SK-N-SH (cell line): ENCODE data around the gene ZFYVE21. TPM values are rescaled to one million over a fixed set of nuclear protein-coding genes. Genes with fewer than 3 reads are reported as not detected.

Experiments
- CTCF ChIA-PET: fragments of 300-600, 350-600 bp; formaldehyde crosslinking; extraction: SDS; loops from one replicate; lab custom pipeline; 2021; lab: Yijun Ruan, JAX
- POLR2A ChIA-PET: fragments of 350-600 bp; sonication (Branson Sonifier 250); formaldehyde crosslinking; extraction: SDS; loops from one replicate; lab custom pipeline; 2020; ENCODE audit warnings: antibody characterized with exemption, inconsistent platforms; lab: Yijun Ruan, JAX
- DNase-seq: peaks from one replicate; pipeline ENCODE4 v3.0.0; 2012
- H2AFZ ChIP-seq: fragments of 200-600 bp; sonication (generic); 2 replicates; pipeline ENCODE4 v1.8.1; 2016; ENCODE audit warnings: antibody characterized with exemption, mild to moderate bottlenecking, low read depth
- H3F3A ChIP-seq: fragments of 200-600 bp; sonication (generic); replicated peaks from 2 replicates; pipeline ENCODE3; 2016; ENCODE audit warnings: antibody characterized with exemption, mild to moderate bottlenecking; ENCODE audit not compliant: insufficient read depth
- H3K27ac ChIP-seq, 2 experiments: fragments of 200-500 bp in 1 of 2; fragments of 200-600 bp in 1 of 2; sonication (Bioruptor generic) in 1 of 2; sonication (generic), shearing (Covaris generic) in 1 of 2; 2 replicates each; pipeline versions ENCODE4 v1.5.1 to v1.6.1; 2014 to 2016; ENCODE audit warnings: low read depth in 2 of 2, inconsistent platforms in 1 of 2, low read length in 1 of 2, mild to moderate bottlenecking in 1 of 2, mixed read lengths in 1 of 2
- H3K27me3 ChIP-seq: fragments of 200-600 bp; sonication (generic), shearing (Covaris generic); 2 replicates; pipeline ENCODE4 v1.6.1; 2016; ENCODE audit warnings: mixed run types; ENCODE audit not compliant: insufficient read depth
- H3K36me3 ChIP-seq, 2 experiments: fragments of 200-500 bp in 1 of 2; fragments of 200-600 bp in 1 of 2; sonication (Bioruptor generic) in 1 of 2; sonication (generic) in 1 of 2; replicated peaks in 1 of 2; 2 replicates each; pipeline versions ENCODE3 to v1.5.1; 2014 to 2016; ENCODE audit warnings: low read length in 1 of 2, mild to moderate bottlenecking in 1 of 2; ENCODE audit not compliant: insufficient read depth in 2 of 2, control insufficient read depth in 1 of 2
- H3K4me1 ChIP-seq, 2 experiments: fragments of 200-500 bp in 1 of 2; fragments of 200-600 bp in 1 of 2; sonication (Bioruptor generic) in 1 of 2; sonication (generic), shearing (Covaris generic) in 1 of 2; 2 replicates each; pipeline versions ENCODE4 v1.5.1 to v1.6.1; 2014 to 2016; ENCODE audit warnings: low read depth in 1 of 2, low read length in 1 of 2, mixed run types in 1 of 2; ENCODE audit not compliant: insufficient read depth in 2 of 2, control insufficient read depth in 1 of 2
- H3K4me2 ChIP-seq: fragments of 200-600 bp; sonication (generic), shearing (Covaris generic); 2 replicates; pipeline ENCODE4 v1.6.1; 2017; ENCODE audit warnings: mixed run types
- H3K4me3 ChIP-seq, 2 experiments: fragments of 200-500 bp in 1 of 2; fragments of 200-600 bp in 1 of 2; sonication (Bioruptor generic) in 1 of 2; sonication (generic), shearing (Covaris generic) in 1 of 2; 2 replicates each; pipeline versions ENCODE4 v1.5.1 to v1.8.1; 2014 to 2016; ENCODE audit warnings: low read depth in 2 of 2, inconsistent platforms in 1 of 2, low read length in 1 of 2, mild to moderate bottlenecking in 1 of 2, mixed read lengths in 1 of 2, moderate library complexity in 1 of 2
- H3K79me2 ChIP-seq: fragments of 200-600 bp; sonication (generic); 2 replicates; pipeline ENCODE4 v1.8.1; 2017; ENCODE audit warnings: mild to moderate bottlenecking; ENCODE audit not compliant: insufficient read depth
- H3K9ac ChIP-seq: fragments of 200-600 bp; sonication (generic); 2 replicates; pipeline ENCODE4 v1.6.1; 2017; ENCODE audit warnings: mixed run types
- H3K9me2 ChIP-seq: fragments of 200-600 bp; sonication (generic); 2 replicates; pipeline ENCODE4 v1.6.1; 2017; ENCODE audit warnings: mixed run types
- H3K9me3 ChIP-seq: fragments of 200-600 bp; sonication (generic); 2 replicates; pipeline ENCODE4 v1.6.1; 2017; ENCODE audit warnings: mixed run types, mild to moderate bottlenecking, moderate library complexity
- H4K20me1 ChIP-seq: fragments of 200-600 bp; sonication (generic); 2 replicates; pipeline ENCODE4 v1.6.1; 2017; ENCODE audit warnings: mild to moderate bottlenecking, mixed run types; ENCODE audit not compliant: insufficient read depth
- CHD2 ChIP-seq: fragments of 150-350 bp; IDR thresholded peaks from 2 replicates; pipeline ENCODE4 v1.6.1; 2018; ENCODE audit warnings: low read length; ENCODE audit not compliant: partially characterized antibody
- EZH2phosphoT487 ChIP-seq: fragments of 200-600 bp; sonication (generic); IDR thresholded peaks from 2 replicates; pipeline ENCODE4 v1.6.1; 2017; ENCODE audit warnings: low read depth, mixed run types, mild to moderate bottlenecking, antibody characterized with exemption, moderate library complexity, borderline replicate concordance
- FOSL2 ChIP-seq: IDR thresholded peaks from 2 replicates; pipeline ENCODE4 v1.4.0; 2012; ENCODE audit warnings: low read depth, mild to moderate bottlenecking, moderate library complexity, borderline replicate concordance
- FOXJ3 ChIP-seq: sonication (generic); formaldehyde crosslinking; IDR thresholded peaks from 2 replicates; pipeline ENCODE4 v1.5.1; 2020; ENCODE audit warnings: mild to moderate bottlenecking, missing genetic modification reagents
- JUND ChIP-seq: IDR thresholded peaks from 2 replicates; pipeline ENCODE4 v1.4.0; 2012
- NRF1 ChIP-seq: IDR thresholded peaks from 2 replicates; pipeline ENCODE4 v1.6.1; 2012; ENCODE audit warnings: low read depth, mild to moderate bottlenecking, low read length
- RCOR1 ChIP-seq: fragments of 150-350 bp; IDR thresholded peaks from 2 replicates; pipeline ENCODE4 v1.6.1; 2017; ENCODE audit warnings: antibody characterized with exemption, low read length
- RFX5 ChIP-seq: IDR thresholded peaks from 2 replicates; pipeline ENCODE4 v1.6.1; 2012; ENCODE audit warnings: mild to moderate bottlenecking, improper control_type of control experiment, low read length
- SIN3A ChIP-seq: IDR thresholded peaks from 2 replicates; pipeline ENCODE4 v1.6.1; 2012; ENCODE audit warnings: low read depth, mild to moderate bottlenecking, low read length, moderate library complexity, borderline replicate concordance
- SMC3 ChIP-seq: IDR thresholded peaks from 2 replicates; pipeline ENCODE4 v1.6.1; 2012; ENCODE audit warnings: low read depth, low read length, improper control_type of control experiment
- TCF12 ChIP-seq: IDR thresholded peaks from 2 replicates; pipeline ENCODE4 v1.4.0; 2012
- TEAD4 ChIP-seq: IDR thresholded peaks from 2 replicates; pipeline ENCODE4 v1.4.0; 2012; ENCODE audit warnings: mild to moderate bottlenecking, borderline replicate concordance; ENCODE audit not compliant: insufficient read depth
- WGBS: methylation state at CpG from one replicate; pipeline ENCODE4 v1.1.6; 2017; ENCODE audit warnings: low lambda C conversion rate; 5-methylcytosine and 5-hydroxymethylcytosine counted together
- polyA plus RNA-seq, 3 experiments: library from polyadenylated mRNA; depleted of rRNA; stranded (reverse); fragments of >200 nt; gene quantifications; 2 replicates each; pipeline ENCODE4 v1.2.3, GENCODE V29; 2012
- TF ChIP-seq, protein P1 (sequence below): fragments of 150-350 bp; IDR thresholded peaks from 2 replicates; pipeline ENCODE4 v1.6.1; 2016; ENCODE audit warnings: mild to moderate bottlenecking, low read depth, low read length
- TF ChIP-seq, protein P2 (sequence below): IDR thresholded peaks from 2 replicates; pipeline ENCODE4 v1.6.1; 2012; ENCODE audit warnings: mild to moderate bottlenecking, low read depth, low read length, moderate library complexity
- TF ChIP-seq, protein P3 (sequence below): IDR thresholded peaks from 2 replicates; pipeline ENCODE4 v1.4.0; 2012; ENCODE audit warnings: low read depth, borderline replicate concordance

ZFYVE21 gene
- polyA plus RNA-seq, 1 of the 3 experiments (the other 2 are of a cell fraction) = 82.1 TPM

DNA sequence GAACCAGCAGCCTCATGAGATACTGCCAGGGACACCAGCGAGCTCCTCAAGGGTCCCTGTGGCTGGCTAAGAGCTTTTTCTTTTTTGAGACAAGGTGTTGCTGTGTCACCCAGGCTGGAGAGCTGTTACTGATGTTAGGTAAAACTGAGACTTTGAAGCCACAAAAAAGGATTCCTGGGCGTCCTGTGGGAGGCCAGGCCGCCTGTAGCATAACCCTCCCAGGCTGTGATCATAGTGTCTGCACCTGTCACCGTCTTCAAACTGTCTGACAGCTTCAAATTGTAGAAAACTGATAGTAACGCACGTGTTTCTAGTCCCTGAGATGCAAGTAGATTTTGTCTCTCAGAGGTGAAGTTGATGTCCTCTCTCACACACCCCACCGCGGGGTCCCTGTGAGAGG, 4.1 kb downstream of the ZFYVE21 start:
- no peak overlapping the region for H3K27ac ChIP-seq
- H3K9me2 ChIP-seq = no peaks in the 10 kb centered on the region
- no peaks in the 10 kb centered on the region for H3F3A ChIP-seq
- H3K79me2 ChIP-seq = peaks cover 77% of the 10 kb centered on the region
- TF ChIP-seq, protein P1, sequence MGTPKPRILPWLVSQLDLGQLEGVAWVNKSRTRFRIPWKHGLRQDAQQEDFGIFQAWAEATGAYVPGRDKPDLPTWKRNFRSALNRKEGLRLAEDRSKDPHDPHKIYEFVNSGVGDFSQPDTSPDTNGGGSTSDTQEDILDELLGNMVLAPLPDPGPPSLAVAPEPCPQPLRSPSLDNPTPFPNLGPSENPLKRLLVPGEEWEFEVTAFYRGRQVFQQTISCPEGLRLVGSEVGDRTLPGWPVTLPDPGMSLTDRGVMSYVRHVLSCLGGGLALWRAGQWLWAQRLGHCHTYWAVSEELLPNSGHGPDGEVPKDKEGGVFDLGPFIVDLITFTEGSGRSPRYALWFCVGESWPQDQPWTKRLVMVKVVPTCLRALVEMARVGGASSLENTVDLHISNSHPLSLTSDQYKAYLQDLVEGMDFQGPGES = no peak
- TF ChIP-seq TCF12 (no peak), TEAD4 (no peak), RCOR1 (no peak), SMC3 (no peak), FOXJ3 (CRISPR knock-in tag) (no peak), FOSL2 (no peak), EZH2phosphoT487 (no peak), JUND (no peak), SIN3A (no peak), RFX5 (no peak), CHD2 (no peak), NRF1 (no peak)
- TF ChIP-seq, protein P2, sequence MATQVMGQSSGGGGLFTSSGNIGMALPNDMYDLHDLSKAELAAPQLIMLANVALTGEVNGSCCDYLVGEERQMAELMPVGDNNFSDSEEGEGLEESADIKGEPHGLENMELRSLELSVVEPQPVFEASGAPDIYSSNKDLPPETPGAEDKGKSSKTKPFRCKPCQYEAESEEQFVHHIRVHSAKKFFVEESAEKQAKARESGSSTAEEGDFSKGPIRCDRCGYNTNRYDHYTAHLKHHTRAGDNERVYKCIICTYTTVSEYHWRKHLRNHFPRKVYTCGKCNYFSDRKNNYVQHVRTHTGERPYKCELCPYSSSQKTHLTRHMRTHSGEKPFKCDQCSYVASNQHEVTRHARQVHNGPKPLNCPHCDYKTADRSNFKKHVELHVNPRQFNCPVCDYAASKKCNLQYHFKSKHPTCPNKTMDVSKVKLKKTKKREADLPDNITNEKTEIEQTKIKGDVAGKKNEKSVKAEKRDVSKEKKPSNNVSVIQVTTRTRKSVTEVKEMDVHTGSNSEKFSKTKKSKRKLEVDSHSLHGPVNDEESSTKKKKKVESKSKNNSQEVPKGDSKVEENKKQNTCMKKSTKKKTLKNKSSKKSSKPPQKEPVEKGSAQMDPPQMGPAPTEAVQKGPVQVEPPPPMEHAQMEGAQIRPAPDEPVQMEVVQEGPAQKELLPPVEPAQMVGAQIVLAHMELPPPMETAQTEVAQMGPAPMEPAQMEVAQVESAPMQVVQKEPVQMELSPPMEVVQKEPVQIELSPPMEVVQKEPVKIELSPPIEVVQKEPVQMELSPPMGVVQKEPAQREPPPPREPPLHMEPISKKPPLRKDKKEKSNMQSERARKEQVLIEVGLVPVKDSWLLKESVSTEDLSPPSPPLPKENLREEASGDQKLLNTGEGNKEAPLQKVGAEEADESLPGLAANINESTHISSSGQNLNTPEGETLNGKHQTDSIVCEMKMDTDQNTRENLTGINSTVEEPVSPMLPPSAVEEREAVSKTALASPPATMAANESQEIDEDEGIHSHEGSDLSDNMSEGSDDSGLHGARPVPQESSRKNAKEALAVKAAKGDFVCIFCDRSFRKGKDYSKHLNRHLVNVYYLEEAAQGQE = no peak
- TF ChIP-seq, protein P3, sequence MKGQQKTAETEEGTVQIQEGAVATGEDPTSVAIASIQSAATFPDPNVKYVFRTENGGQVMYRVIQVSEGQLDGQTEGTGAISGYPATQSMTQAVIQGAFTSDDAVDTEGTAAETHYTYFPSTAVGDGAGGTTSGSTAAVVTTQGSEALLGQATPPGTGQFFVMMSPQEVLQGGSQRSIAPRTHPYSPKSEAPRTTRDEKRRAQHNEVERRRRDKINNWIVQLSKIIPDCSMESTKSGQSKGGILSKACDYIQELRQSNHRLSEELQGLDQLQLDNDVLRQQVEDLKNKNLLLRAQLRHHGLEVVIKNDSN = no peak
- DNase-seq = no peak
- no peaks in the 10 kb centered on the region for H3K9me3 ChIP-seq
- H3K4me2 ChIP-seq = no peak overlapping the region
- no peak overlapping the region for H3K4me3 ChIP-seq
- H2AFZ ChIP-seq = no peak overlapping the region
- no peaks in the 10 kb centered on the region for H3K27me3 ChIP-seq
- no peak overlapping the region for H3K9ac ChIP-seq
- H4K20me1 ChIP-seq = peaks cover 40% of the 10 kb centered on the region
- CTCF ChIA-PET = interaction anchor here (0.6 kb wide), 1 partner anchor 209 kb away, joined by 3 read pairs; no protein-coding TSS in a partner anchor
- peaks cover 3 to 12% of the 10 kb centered on the region in 2 experiments; a peak in 1 of 4 replicates for H3K4me1 ChIP-seq
- POLR2A ChIA-PET = no interaction called here
- peaks cover 0 to 4% of the 10 kb centered on the region in 2 experiments for H3K36me3 ChIP-seq
- 90% methylated on average over 8 of the region's 8 CpGs for WGBS
